Esophagus squamous epithelium (tissue), 4 donors: ENCODE results near the gene ZNF346.

Experiments used
- CTCF ChIP-seq, 6 experiments: fragments of 450-650 bp in 4 of 6; fragments of 200-600 bp in 2 of 6; sonication (generic) in 2 of 6; IDR thresholded peaks; one replicate each; pipeline ENCODE4 v1.5.1; 2016 to 2019; ENCODE audit warnings: antibody characterized with exemption in 6 of 6, mild to moderate bottlenecking in 4 of 6, moderate library complexity in 4 of 6
- POLR2A ChIP-seq, 4 donors: fragments of 450-650 bp; IDR thresholded peaks; one replicate each; pipeline ENCODE4 v1.6.1; 2017; ENCODE audit warnings: antibody characterized with exemption in 4 of 4, mild to moderate bottlenecking in 4 of 4, moderate library complexity in 3 of 4

DNA sequence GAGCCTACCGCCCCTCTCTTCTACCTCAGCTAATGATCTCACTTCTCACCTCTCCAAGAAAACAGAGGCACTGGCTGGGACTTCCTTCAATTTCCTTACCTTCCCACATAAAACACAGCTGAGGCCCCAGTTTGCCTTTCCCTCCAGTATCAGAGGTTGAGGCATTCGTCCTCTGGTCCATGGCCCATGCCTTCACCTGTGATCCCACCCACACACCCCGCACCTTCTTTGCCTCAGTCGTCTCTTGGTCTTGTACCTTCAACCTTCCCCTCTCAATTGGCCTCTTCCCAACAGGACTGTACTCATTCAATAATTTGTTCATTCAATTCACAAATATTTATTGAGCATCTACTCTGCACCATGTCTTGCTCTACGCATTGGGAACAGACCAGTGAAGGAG is 100.1 kb downstream of the ZNF346 start:
- no peak for TF ChIP-seq CTCF (IDR thresholded peaks at IDR 0.05)
- no peak for TF ChIP-seq POLR2A (IDR thresholded peaks at IDR 0.05)
